GM21515 (cell line): Measurements from ENCODE around the gene PTPRN2.
"Not testable (repeated sequence)": the region's sequence is repeated elsewhere in the genome, so short reads cannot be mapped to it uniquely, and the experiment has no call there.

Experiments
- ATAC-seq: cut with Tn5 transposase; IDR thresholded peaks from one replicate; pipeline ENCODE4 v1.9.1; 2021; ENCODE audit not compliant: unreplicated experiment

Gene PTPRN2

GRCh38 chr7:158424011-158424410 lies 163.6 kb downstream of the PTPRN2 start:
- no peak for ATAC-seq

GRCh38 chr7:158422887-158423560 lies 164.6 kb downstream of the PTPRN2 start:
- ATAC-seq: no peak

- no peak for ATAC-seq
Measured at GRCh38 chr7:158422196-158422886, 165.3 kb downstream of the PTPRN2 start.

GRCh38 chr7:158421361-158421760 lies 166.3 kb downstream of the PTPRN2 start:
- ATAC-seq: no peak

GRCh38 chr7:158420591-158421340 lies 166.9 kb downstream of the PTPRN2 start:
- ATAC-seq: no peak

- no peak for ATAC-seq
Measured at GRCh38 chr7:158419238-158419785, 168.3 kb downstream of the PTPRN2 start.

GRCh38 chr7:158418395-158418794 lies 169.2 kb downstream of the PTPRN2 start:
- not testable (repeated sequence) for ATAC-seq

- ATAC-seq: no peak
Measured at GRCh38 chr7:158416283-158416933, 171.2 kb downstream of the PTPRN2 start.

- ATAC-seq: no peak
Measured at GRCh38 chr7:158415316-158415715, 172.3 kb downstream of the PTPRN2 start.

GRCh38 chr7:158414486-158414961 lies 173.1 kb downstream of the PTPRN2 start:
- no peak for ATAC-seq

GRCh38 chr7:158414002-158414401 lies 173.6 kb downstream of the PTPRN2 start:
- no peak for ATAC-seq

- no peak for ATAC-seq
Measured at GRCh38 chr7:158411232-158411950, 176.2 kb downstream of the PTPRN2 start.

- no peak for ATAC-seq
Measured at GRCh38 chr7:158410720-158411119, 176.9 kb downstream of the PTPRN2 start.

- ATAC-seq: no peak
Measured at GRCh38 chr7:158409816-158410330, 177.8 kb downstream of the PTPRN2 start.

GRCh38 chr7:158409120-158409519 lies 178.5 kb downstream of the PTPRN2 start:
- no peak for ATAC-seq

- ATAC-seq: no peak
Measured at GRCh38 chr7:158408318-158408920, 179.2 kb downstream of the PTPRN2 start.

GRCh38 chr7:158407581-158408317 lies 179.9 kb downstream of the PTPRN2 start:
- no peak for ATAC-seq

- ATAC-seq: no peak
Measured at GRCh38 chr7:158406801-158407200, 180.8 kb downstream of the PTPRN2 start.

- ATAC-seq: no peak
Measured at GRCh38 chr7:158406364-158406763, 181.3 kb downstream of the PTPRN2 start.
